Measurements from ENCODE around the gene VPS72.

The VPS72 gene

DNA sequence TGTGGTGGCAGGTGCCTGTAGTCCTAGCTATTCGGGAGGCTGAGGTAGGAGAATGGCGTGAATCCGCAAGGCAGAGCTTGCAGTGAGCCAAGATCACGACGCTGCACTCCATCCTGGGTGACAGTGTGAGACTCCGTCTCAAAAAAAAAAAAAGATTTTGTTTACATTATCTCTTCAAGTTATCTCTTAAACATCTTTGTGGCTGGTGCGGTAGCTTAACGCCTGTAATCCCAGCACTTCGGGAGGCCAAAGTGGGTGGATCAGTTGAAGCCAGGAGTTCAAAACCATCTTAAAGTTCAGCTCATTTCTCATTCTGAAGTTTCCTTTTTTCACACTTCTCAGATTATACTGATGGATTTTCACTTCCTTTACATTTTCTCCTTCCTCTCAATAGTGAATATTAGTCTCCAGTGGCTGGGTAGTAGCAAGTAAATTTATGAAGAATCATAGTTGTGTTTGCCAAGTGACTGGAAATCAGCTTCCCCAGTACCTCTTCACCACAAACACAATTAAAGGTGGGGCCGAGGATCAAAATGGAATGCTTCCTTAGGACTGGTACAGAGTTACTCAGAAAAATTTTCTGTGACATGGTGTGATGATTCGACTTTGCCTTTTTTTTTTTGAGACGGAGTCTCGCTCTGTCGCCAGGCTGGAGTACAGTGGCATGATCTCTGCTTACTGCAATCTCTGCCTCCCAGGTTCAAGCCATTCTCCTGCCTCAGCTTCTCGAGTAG is 22.1 kb upstream of the VPS72 start:
- TF ChIP-seq, protein P1, sequence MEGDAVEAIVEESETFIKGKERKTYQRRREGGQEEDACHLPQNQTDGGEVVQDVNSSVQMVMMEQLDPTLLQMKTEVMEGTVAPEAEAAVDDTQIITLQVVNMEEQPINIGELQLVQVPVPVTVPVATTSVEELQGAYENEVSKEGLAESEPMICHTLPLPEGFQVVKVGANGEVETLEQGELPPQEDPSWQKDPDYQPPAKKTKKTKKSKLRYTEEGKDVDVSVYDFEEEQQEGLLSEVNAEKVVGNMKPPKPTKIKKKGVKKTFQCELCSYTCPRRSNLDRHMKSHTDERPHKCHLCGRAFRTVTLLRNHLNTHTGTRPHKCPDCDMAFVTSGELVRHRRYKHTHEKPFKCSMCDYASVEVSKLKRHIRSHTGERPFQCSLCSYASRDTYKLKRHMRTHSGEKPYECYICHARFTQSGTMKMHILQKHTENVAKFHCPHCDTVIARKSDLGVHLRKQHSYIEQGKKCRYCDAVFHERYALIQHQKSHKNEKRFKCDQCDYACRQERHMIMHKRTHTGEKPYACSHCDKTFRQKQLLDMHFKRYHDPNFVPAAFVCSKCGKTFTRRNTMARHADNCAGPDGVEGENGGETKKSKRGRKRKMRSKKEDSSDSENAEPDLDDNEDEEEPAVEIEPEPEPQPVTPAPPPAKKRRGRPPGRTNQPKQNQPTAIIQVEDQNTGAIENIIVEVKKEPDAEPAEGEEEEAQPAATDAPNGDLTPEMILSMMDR (IDR thresholded peaks at IDR 0.05): no peak

- TF ChIP-seq, protein P1 (IDR thresholded peaks at IDR 0.05): no peak
Measured at GRCh38 chr1:151210830-151211229, 20.8 kb upstream of the VPS72 start.

DNA sequence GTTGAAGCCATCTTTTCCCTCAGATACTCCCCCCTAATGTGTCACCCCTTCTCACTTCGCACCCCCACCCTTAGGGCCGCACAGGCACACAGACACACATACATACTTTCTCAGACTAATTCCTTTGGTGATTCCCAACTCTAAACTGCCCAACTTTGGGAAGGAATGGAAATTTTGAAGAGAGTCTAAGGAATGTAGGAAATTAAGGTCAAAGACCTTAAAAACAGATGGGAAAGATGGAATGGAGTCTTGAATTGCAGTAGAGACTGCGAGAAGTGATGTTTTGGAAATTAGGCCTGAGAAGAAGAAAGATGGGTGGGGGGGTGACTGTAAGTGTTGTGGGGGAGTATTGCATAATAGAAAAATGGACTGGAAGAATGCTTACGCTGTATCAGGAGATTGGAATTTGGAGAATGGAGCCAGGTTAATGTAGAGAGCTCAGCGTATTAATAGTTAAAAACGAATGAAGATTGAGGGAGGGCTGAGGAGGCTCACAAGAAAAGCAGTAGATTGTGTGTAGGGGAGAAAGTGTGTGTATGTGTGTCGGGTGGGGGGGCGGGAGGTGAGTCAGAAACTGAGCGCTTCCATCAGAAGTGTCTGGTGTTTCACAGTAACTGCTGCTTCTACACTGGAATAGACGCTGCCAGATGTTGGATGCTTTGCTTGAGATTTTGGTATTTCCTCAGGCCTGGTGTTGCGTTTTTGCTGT is 10.0 kb upstream of the VPS72 start:
- TF ChIP-seq, protein P1 (IDR thresholded peaks at IDR 0.05): no peak

DNA sequence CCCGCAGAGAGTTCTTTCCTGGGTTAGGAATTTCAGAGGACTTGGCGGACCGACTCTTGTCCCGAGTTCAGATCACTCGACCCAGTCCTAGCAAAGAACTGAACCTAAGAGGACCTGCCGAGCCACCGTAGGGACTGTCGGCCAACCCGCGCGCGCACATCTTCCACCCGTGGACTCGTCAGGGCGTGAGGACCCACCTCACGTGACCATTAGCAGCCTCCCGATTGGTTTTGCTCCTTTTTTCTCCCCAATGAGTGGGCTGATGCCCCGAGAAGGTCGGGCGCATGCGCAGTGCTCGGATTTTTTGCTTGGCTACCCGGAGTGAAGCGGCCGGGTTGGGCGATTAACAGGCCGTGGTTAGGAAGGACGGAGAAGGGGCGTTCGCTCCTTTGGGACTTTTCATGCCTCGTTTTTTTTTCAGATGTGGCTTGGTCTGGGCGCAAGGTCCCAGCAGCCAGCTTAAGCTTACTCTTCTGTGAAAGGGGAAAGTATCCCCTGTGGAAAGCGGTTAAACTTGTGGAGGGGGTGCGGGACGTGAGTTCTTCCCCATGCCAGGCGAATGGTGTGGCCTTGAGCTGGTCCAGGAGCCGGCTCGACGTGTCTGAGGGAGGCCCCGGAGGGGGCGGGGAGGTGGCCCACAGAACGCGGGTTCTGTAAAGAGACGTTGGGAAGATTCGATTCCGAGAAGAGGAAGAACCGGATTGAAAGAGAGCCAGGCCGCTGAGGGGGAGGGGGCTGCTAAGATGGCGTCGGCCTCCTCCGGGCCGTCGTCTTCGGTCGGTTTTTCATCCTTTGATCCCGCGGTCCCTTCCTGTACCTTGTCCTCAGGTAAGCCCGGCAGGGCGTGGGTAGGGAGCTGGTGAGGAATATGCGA is 8.5 kb upstream of the VPS72 start, which contains the start of gene PIP5K1A:
PIP5K1A (plus strand) TSS at position 299 of the 874 bp plus-strand sequence; CDS start at position 744, 445 bp downstream.
- TF ChIP-seq, protein P1 (IDR thresholded peaks at IDR 0.05): no peak

DNA sequence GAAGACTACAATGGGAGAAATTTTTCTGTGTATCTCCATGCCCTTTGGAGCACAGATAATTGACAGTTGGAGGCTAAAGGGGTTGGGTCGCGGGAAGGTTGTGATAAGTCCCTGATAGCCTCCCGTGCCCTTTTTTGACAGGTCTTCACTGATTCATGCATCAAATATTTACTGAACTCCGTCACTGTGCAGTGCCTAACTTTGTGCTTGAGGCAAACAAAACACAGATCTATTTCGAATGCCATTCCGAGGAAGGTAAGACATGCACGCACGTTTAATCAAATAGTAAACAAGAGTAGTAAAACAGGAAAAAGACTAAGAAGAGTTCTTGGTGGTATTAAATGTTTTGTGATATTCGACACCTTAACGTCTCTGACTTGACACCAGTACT is 7.9 kb upstream of the VPS72 start:
- TF ChIP-seq, protein P1 (IDR thresholded peaks at IDR 0.05): no peak

GRCh38 chr1:151196292-151196800 is 6.3 kb upstream of the VPS72 start:
- TF ChIP-seq, protein P1 (IDR thresholded peaks at IDR 0.05): peak; percentile 80

DNA sequence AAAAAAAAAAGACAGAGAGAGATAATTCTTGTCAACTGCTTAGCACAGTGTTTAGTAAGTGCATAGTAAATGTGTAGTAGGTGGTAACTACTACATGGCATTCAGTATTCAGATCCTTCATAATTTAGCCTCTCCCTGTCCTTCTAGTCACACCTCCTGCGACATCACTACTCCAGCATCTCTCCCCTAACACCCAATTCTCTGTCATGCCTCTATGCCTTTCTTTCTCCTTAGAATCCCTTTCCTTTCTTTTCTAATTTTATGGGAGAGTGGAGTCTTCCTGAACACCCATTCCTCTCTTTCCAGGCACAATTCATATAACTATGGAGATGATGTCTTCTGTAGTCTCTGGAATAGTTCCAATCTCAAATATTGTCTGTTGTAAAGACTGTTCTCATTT is 3.9 kb upstream of the VPS72 start:
- TF ChIP-seq, protein P1 (IDR thresholded peaks at IDR 0.05): no peak
